Osteocyte (in vitro differentiated cells): ENCODE measurements around the gene IGF2. TPM values are rescaled to one million over a fixed set of nuclear protein-coding genes. Genes with fewer than 3 reads are reported as not detected.

ENCODE experiments used
- DNase-seq: peaks from one replicate; pipeline ENCODE4 v3.0.0; 2021; ENCODE audit warnings: mixed read lengths; ENCODE audit not compliant: unreplicated experiment; ENCODE audit errors: extremely low spot score
- H3K27ac Mint-ChIP-seq: one replicate; pipeline ENCODE4 v1.8.0; 2021; ENCODE audit warnings: mild to moderate bottlenecking, mixed read lengths; ENCODE audit not compliant: unreplicated experiment
- H3K27me3 Mint-ChIP-seq: one replicate; pipeline ENCODE4 v1.8.0; 2021; ENCODE audit warnings: mixed read lengths; ENCODE audit not compliant: unreplicated experiment
- H3K36me3 Mint-ChIP-seq: one replicate; pipeline ENCODE4 v1.8.0; 2021; ENCODE audit warnings: mixed read lengths; ENCODE audit not compliant: unreplicated experiment
- H3K4me1 Mint-ChIP-seq: one replicate; pipeline ENCODE4 v1.8.0; 2021; ENCODE audit warnings: mixed read lengths; ENCODE audit not compliant: unreplicated experiment
- H3K4me3 Mint-ChIP-seq: one replicate; pipeline ENCODE4 v1.8.0; 2021; ENCODE audit warnings: mild to moderate bottlenecking, moderate library complexity, mixed read lengths; ENCODE audit not compliant: unreplicated experiment
- H3K9me3 Mint-ChIP-seq: one replicate; pipeline ENCODE4 v1.8.0; 2021; ENCODE audit warnings: mixed read lengths; ENCODE audit not compliant: unreplicated experiment
- total RNA-seq: library from RNA; stranded (reverse); gene quantifications from 2 replicates; pipeline ENCODE4 v1.2.1, GENCODE V29; 2021
- TF ChIP-seq, protein P1 (sequence below): fragments of 200-600 bp; sonication (generic); IDR thresholded peaks from 2 replicates; pipeline ENCODE4 v1.5.0; 2021; ENCODE audit warnings: antibody characterized with exemption, mild to moderate bottlenecking, moderate library complexity

The IGF2 gene
- total RNA-seq, 1 donor from 2014 or later: 590 TPM

DNA sequence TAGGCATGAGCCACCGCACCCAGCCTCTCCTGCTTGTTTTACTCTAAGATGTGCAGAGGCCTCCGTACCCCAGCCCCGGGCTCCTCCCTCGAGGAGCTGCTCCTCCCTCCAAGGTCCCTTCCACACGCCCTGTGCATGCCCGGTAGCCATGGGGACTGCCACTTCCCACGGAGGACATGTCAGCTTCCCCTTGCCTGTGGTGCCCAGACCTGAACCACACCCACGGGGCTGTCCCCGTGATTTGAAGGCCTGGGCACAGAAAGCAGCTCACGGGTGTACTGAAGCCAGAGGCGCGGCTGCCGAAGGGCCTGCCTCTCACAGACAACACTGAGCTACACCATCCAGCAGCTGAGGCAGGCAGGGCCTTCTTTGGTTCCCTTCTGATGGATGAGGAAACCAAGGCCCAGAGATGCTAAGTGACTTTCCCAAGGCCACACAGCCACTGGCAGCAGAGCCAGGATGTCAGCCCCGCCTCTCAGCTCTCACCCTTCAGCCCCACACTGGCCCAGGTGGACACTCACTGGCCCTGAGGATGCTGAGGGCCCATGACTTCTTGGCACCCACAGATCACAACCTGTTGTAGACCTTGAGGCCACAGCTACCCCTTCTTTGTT, 14.5 kb upstream of the IGF2 start:
- Mint-ChIP-seq H3K27me3 (peaks cover 13% of the 10 kb centered on the region), H3K4me3 (no peak overlapping the region), H3K9me3 (no peaks in the 10 kb centered on the region), H3K27ac (no peak overlapping the region), H3K36me3 (no peaks in the 10 kb centered on the region), H3K4me1 (peaks cover 25% of the 10 kb centered on the region)
- no peak for DNase-seq
- TF ChIP-seq, protein P1, sequence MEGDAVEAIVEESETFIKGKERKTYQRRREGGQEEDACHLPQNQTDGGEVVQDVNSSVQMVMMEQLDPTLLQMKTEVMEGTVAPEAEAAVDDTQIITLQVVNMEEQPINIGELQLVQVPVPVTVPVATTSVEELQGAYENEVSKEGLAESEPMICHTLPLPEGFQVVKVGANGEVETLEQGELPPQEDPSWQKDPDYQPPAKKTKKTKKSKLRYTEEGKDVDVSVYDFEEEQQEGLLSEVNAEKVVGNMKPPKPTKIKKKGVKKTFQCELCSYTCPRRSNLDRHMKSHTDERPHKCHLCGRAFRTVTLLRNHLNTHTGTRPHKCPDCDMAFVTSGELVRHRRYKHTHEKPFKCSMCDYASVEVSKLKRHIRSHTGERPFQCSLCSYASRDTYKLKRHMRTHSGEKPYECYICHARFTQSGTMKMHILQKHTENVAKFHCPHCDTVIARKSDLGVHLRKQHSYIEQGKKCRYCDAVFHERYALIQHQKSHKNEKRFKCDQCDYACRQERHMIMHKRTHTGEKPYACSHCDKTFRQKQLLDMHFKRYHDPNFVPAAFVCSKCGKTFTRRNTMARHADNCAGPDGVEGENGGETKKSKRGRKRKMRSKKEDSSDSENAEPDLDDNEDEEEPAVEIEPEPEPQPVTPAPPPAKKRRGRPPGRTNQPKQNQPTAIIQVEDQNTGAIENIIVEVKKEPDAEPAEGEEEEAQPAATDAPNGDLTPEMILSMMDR: no peak

DNA sequence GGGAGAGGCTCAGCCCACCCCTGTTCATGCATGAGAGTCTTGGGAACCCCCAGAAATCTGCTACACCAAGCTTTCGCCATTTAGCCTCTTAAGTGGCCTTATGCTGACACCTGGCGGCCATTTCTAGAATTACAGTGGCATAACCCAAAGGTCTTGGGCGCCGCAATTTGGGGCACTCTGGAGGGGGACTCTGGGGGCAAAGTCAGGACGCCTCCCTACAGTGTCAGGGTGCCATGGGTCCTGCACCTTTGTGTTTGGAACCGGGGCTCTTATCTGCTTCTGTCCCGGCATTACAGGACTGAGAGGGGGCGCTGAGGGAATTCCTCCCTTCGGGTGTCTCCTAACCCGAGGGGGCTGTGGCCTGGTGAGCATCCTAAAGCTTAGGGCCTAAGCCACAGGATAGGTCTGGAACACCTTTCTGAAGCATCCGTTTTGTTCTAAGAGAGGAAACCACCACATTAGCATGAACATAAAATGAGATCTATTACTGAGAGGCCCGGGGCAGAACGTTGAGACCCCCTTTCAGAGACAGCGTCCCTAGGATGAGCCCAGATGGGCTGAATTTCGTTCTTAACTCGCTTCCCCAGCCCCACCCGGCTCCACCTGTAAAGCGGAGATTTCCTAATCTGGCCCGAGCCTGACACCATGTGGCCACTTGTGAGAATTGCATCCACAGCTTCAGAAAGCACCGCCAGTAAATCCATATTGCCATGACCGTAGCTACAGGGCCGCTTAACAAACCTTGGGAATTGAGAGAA, 12.5 kb upstream of the IGF2 start:
- no peak for DNase-seq
- Mint-ChIP-seq H3K27me3 (peaks cover 26% of the 10 kb centered on the region), H3K4me1 (peaks cover 28% of the 10 kb centered on the region), H3K27ac (peak overlapping the region; percentile 7), H3K4me3 (no peak overlapping the region), H3K9me3 (no peaks in the 10 kb centered on the region), H3K36me3 (no peaks in the 10 kb centered on the region)
- TF ChIP-seq, protein P1: peak; percentile 70

DNA sequence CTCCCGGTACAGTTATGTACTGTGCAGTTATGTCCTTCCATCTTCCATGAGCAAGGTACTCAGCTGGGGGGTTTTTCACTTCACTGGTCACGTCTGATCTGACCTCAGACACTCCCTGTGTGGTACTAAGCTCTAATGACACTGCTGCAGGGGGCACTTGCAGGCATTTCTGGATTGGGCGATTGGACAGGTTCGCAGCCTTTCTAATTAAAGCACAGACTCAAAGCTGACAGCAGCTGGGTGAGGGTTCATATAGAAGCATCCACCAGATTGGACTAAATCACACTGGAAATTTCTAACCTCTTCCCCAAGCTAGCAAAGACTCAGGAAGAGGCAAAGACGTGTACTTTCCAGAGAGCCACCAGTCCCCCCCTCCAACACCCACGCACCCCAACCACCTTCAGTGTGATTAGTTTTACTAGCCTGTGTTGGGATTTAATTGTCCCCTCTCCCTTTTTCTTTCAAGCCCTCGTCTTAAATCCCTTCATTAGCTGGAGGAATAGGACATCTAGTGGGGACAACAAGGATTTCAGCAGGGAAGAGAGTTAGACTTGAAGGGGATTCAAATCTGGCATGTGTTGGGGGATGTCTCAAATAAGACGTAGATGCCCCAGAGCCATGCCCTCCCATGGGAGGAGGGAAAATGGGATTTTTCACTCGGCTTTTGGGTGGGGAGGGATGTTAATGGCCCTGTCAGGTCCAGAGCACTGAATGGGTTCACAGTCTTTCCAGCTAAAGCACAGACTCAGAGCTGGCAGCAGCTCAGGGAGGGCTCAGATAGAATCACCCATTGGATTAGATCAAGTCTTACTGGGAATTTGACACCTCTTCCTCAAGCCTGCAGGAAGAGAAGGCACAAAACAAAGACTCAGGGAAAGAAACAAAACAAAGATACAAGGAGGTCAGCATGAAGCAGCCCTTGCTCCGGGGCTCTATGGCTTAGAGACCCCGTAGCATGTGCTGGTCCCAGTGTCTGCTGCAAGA, 11.0 kb upstream of the IGF2 start:
- DNase-seq: no peak
- Mint-ChIP-seq H3K27ac (no peak overlapping the region), H3K27me3 (peaks cover 40% of the 10 kb centered on the region)

DNA sequence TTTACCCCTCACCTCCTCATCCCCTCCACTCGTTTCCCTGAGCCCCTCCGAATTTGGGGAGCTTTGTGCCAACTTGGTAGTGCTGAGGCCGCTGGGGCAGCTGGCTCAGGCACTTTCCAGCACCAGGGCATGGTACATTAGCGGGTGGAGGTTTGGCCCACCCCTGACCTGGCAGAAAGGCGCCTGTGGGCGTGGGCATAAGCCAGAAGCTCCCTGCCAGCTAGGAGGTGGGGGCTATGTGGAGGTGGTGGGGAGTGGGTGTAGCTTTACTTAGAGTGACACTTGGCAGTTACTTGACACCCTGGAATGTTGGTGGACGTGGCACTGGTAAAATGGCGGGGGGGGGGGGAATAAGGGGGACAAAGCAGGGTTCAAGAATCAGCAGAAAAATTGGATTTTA, 10.3 kb upstream of the IGF2 start:
- H3K27me3 Mint-ChIP-seq: peaks cover 46% of the 10 kb centered on the region
- H3K4me1 Mint-ChIP-seq: peaks cover 28% of the 10 kb centered on the region
- no peaks in the 10 kb centered on the region for H3K36me3 Mint-ChIP-seq
- no peaks in the 10 kb centered on the region for H3K9me3 Mint-ChIP-seq
- H3K4me3 Mint-ChIP-seq: no peak overlapping the region
- H3K27ac Mint-ChIP-seq: no peak overlapping the region
- DNase-seq: no peak
- TF ChIP-seq, protein P1: no peak

More for the DNA sequence above, 11.0 kb upstream of the IGF2 start:
- Mint-ChIP-seq H3K4me3 (no peak overlapping the region), H3K36me3 (no peaks in the 10 kb centered on the region), H3K9me3 (no peaks in the 10 kb centered on the region), H3K4me1 (peaks cover 28% of the 10 kb centered on the region)
- TF ChIP-seq, protein P1: peak; percentile 78
